ENCODE data around the gene C3orf52.

C3orf52 gene

GRCh38 chr3:112119962-112120836, 34.0 kb downstream of the C3orf52 start:
- Histone ChIP-seq H3K9ac (ENCODE audit: low read length) (peak overlapping the region; percentile 38), H3F3A (ENCODE audit: insufficient read depth, low read length) (peaks cover 9% of the 10 kb centered on the region; the same call in 1 of the 2 replicates), H3K36me3 (ENCODE audit: insufficient read depth, low read length) (peaks cover 42% of the 10 kb centered on the region), H3K27me3 (ENCODE audit: insufficient read depth, low read length) (no peaks in the 10 kb centered on the region), H3K4me3 (ENCODE audit: low read depth, low read length, poor library complexity, severe bottlenecking) (no peak overlapping the region), H4K20me1 (ENCODE audit: insufficient read depth, low read length) (no peaks in the 10 kb centered on the region), H3K9me3 (ENCODE audit: low read length) (no peaks in the 10 kb centered on the region), H3K27ac (ENCODE audit: low read depth, low read length, poor library complexity, severe bottlenecking) (peak overlapping the region; percentile 99), H3K4me1 (ENCODE audit: insufficient read depth, low read length, severe bottlenecking) (peaks cover 98% of the 10 kb centered on the region), H3K79me2 (ENCODE audit: insufficient read depth, low read length) (no peaks in the 10 kb centered on the region), H3K4me2 (ENCODE audit: low read length) (peak overlapping the region; percentile 50), H2AFZ (ENCODE audit: low read length) (no peak overlapping the region), H3K9me2 (ENCODE audit: low read depth, low read length) (no peaks in the 10 kb centered on the region)
- no peak for TF ChIP-seq EZH2 (IDR thresholded peaks at IDR 0.05; ENCODE audit: borderline replicate concordance, low read length)
- TF ChIP-seq, protein P1, sequence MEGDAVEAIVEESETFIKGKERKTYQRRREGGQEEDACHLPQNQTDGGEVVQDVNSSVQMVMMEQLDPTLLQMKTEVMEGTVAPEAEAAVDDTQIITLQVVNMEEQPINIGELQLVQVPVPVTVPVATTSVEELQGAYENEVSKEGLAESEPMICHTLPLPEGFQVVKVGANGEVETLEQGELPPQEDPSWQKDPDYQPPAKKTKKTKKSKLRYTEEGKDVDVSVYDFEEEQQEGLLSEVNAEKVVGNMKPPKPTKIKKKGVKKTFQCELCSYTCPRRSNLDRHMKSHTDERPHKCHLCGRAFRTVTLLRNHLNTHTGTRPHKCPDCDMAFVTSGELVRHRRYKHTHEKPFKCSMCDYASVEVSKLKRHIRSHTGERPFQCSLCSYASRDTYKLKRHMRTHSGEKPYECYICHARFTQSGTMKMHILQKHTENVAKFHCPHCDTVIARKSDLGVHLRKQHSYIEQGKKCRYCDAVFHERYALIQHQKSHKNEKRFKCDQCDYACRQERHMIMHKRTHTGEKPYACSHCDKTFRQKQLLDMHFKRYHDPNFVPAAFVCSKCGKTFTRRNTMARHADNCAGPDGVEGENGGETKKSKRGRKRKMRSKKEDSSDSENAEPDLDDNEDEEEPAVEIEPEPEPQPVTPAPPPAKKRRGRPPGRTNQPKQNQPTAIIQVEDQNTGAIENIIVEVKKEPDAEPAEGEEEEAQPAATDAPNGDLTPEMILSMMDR (IDR thresholded peaks at IDR 0.05; ENCODE audit: low read length) = no peak

GRCh38 chr3:112121577-112122547, 35.7 kb downstream of the C3orf52 start:
- H4K20me1 ChIP-seq (ENCODE audit: insufficient read depth, low read length) = no peaks in the 10 kb centered on the region
- H3K4me1 ChIP-seq (ENCODE audit: insufficient read depth, low read length, severe bottlenecking) = peaks cover 98% of the 10 kb centered on the region
- no peak overlapping the region for H3K4me3 ChIP-seq (ENCODE audit: low read depth, low read length, poor library complexity, severe bottlenecking)
- H3K27me3 ChIP-seq (ENCODE audit: insufficient read depth, low read length) = no peaks in the 10 kb centered on the region
- H3K36me3 ChIP-seq (ENCODE audit: insufficient read depth, low read length) = peaks cover 59% of the 10 kb centered on the region
- no peaks in the 10 kb centered on the region for H3K9me3 ChIP-seq (ENCODE audit: low read length)
- H3K9ac ChIP-seq (ENCODE audit: low read length) = peak overlapping the region; percentile 38; the same call in 1 of the 2 replicates
- H3K27ac ChIP-seq (ENCODE audit: low read depth, low read length, poor library complexity, severe bottlenecking) = peak overlapping the region; percentile 99
- peaks cover 4% of the 10 kb centered on the region; the same call in 1 of the 2 replicates for H3K79me2 ChIP-seq (ENCODE audit: insufficient read depth, low read length)
- peaks cover 9% of the 10 kb centered on the region; the same call in 1 of the 2 replicates for H3F3A ChIP-seq (ENCODE audit: insufficient read depth, low read length)
- TF ChIP-seq, protein P1 (IDR thresholded peaks at IDR 0.05; ENCODE audit: low read length) = no peak
- no peak for TF ChIP-seq EZH2 (IDR thresholded peaks at IDR 0.05; ENCODE audit: borderline replicate concordance, low read length)
- H2AFZ ChIP-seq (ENCODE audit: low read length) = no peak overlapping the region
- H3K9me2 ChIP-seq (ENCODE audit: low read depth, low read length) = no peaks in the 10 kb centered on the region
- H3K4me2 ChIP-seq (ENCODE audit: low read length) = peak overlapping the region; percentile 50

- H3K9ac ChIP-seq (ENCODE audit: low read length) = no peak overlapping the region
- peaks cover 98% of the 10 kb centered on the region for H3K4me1 ChIP-seq (ENCODE audit: insufficient read depth, low read length, severe bottlenecking)
- peaks cover 14% of the 10 kb centered on the region; the same call in 1 of the 2 replicates for H3K79me2 ChIP-seq (ENCODE audit: insufficient read depth, low read length)
- H3K9me3 ChIP-seq (ENCODE audit: low read length) = no peaks in the 10 kb centered on the region
- H2AFZ ChIP-seq (ENCODE audit: low read length) = no peak overlapping the region
- peaks cover 9% of the 10 kb centered on the region; the same call in 1 of the 2 replicates for H3F3A ChIP-seq (ENCODE audit: insufficient read depth, low read length)
- H3K27me3 ChIP-seq (ENCODE audit: insufficient read depth, low read length) = no peaks in the 10 kb centered on the region
- no peak for TF ChIP-seq EZH2 (IDR thresholded peaks at IDR 0.05; ENCODE audit: borderline replicate concordance, low read length)
- TF ChIP-seq, protein P1 (IDR thresholded peaks at IDR 0.05; ENCODE audit: low read length) = no peak
- no peak overlapping the region for H3K4me3 ChIP-seq (ENCODE audit: low read depth, low read length, poor library complexity, severe bottlenecking)
- no peaks in the 10 kb centered on the region for H3K9me2 ChIP-seq (ENCODE audit: low read depth, low read length)
- H3K4me2 ChIP-seq (ENCODE audit: low read length) = peak overlapping the region; percentile 4; the same call in 1 of the 2 replicates
- H3K36me3 ChIP-seq (ENCODE audit: insufficient read depth, low read length) = peaks cover 69% of the 10 kb centered on the region
- no peaks in the 10 kb centered on the region for H4K20me1 ChIP-seq (ENCODE audit: insufficient read depth, low read length)
- H3K27ac ChIP-seq (ENCODE audit: low read depth, low read length, poor library complexity, severe bottlenecking) = peak overlapping the region; percentile 99
Measured at GRCh38 chr3:112122870-112123269, 36.7 kb downstream of the C3orf52 start.

Data from OCI-LY1 (cell line).